Measurements from ENCODE around the gene MRPL20. TPM values are rescaled to one million over a fixed set of nuclear protein-coding genes. Genes with fewer than 3 reads are reported as not detected.
A peak's percentile ranks its signal among the peaks of the same experiment; 100 is the strongest.
"Not testable (repeated sequence)": the region's sequence is repeated elsewhere in the genome, so short reads cannot be mapped to it uniquely, and the experiment has no call there.

MRPL20 gene
- total RNA-seq, 1 donor: 104 TPM

DNA sequence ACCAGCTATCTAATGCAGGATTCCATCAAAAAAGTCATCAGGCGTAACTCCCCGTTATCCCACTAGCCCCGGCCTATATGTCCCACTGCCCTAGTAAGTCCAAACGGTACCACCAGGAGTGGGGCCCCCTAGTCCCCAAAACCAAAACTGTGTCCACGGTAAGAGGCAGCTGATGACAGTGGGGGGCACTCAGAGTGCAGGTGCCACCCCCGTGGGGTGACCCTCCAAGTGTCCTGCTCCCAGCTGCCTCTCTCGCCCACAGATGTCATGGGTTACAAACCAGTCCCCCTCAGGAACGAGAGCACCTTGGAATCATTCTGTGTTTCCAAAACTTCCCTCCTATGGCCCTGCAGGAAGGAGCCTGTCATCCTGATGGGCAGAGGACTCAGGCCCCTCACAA is 21.2 kb downstream of the MRPL20 start:
- DNase-seq (ENCODE audit: low read depth): no peak
- no peak overlapping the region for H3K4me3 ChIP-seq (ENCODE audit: low read depth, low read length)
- TF ChIP-seq, protein P1, sequence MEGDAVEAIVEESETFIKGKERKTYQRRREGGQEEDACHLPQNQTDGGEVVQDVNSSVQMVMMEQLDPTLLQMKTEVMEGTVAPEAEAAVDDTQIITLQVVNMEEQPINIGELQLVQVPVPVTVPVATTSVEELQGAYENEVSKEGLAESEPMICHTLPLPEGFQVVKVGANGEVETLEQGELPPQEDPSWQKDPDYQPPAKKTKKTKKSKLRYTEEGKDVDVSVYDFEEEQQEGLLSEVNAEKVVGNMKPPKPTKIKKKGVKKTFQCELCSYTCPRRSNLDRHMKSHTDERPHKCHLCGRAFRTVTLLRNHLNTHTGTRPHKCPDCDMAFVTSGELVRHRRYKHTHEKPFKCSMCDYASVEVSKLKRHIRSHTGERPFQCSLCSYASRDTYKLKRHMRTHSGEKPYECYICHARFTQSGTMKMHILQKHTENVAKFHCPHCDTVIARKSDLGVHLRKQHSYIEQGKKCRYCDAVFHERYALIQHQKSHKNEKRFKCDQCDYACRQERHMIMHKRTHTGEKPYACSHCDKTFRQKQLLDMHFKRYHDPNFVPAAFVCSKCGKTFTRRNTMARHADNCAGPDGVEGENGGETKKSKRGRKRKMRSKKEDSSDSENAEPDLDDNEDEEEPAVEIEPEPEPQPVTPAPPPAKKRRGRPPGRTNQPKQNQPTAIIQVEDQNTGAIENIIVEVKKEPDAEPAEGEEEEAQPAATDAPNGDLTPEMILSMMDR (IDR thresholded peaks at IDR 0.05; ENCODE audit: insufficient read depth, low read length): no peak

GRCh38 chr1:1385339-1385738 is 21.8 kb downstream of the MRPL20 start:
- not testable (repeated sequence) for H3K4me3 ChIP-seq (ENCODE audit: low read depth, low read length); DNase-seq (ENCODE audit: low read depth)

DNA sequence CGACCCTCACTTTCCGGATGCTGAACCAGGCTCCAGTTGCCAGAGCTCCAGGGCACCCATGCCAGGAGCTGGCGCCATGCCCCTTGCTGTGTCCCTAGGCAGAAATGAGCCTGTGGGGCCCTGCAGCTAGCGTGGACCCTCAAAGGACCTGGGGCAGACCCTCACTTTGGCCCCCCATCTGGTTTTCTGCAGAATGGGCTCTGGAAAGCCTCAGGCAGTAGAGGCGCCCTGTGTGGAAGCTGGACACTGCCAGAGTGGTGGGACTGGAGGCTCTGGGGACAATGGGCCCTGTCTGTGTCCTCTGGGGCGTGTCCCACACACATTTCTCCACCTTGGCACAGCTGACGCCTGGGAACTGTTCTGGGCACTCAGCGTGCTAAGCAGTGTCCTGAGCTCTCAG is 25.8 kb downstream of the MRPL20 start:
- H3K4me3 ChIP-seq (ENCODE audit: low read depth, low read length): no peak overlapping the region
- no peak for DNase-seq (ENCODE audit: low read depth)
- TF ChIP-seq, protein P1 (IDR thresholded peaks at IDR 0.05; ENCODE audit: insufficient read depth, low read length): no peak

DNA sequence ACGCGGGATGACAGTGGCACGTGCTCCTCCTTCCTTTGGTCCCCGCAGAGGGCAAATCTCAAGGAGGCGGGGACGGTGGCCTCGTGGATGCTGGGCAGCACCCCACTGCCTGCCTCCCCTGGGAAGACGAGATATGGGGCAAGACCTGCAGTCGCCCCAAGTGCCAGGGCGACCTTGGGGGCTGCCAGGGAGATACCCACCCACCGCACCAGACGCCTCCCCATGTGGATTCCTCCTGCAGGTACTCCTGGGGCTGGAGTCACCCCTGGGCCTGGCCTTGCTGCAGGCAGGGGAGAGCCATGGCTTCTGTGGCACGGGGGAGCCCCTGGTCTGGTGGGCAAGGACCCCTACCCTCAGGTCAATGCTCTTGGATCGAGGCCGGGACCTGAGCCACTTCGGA is 26.2 kb downstream of the MRPL20 start:
- H3K4me3 ChIP-seq (ENCODE audit: low read depth, low read length): no peak overlapping the region
- TF ChIP-seq, protein P1 (IDR thresholded peaks at IDR 0.05; ENCODE audit: insufficient read depth, low read length): no peak
- DNase-seq (ENCODE audit: low read depth): no peak

DNA sequence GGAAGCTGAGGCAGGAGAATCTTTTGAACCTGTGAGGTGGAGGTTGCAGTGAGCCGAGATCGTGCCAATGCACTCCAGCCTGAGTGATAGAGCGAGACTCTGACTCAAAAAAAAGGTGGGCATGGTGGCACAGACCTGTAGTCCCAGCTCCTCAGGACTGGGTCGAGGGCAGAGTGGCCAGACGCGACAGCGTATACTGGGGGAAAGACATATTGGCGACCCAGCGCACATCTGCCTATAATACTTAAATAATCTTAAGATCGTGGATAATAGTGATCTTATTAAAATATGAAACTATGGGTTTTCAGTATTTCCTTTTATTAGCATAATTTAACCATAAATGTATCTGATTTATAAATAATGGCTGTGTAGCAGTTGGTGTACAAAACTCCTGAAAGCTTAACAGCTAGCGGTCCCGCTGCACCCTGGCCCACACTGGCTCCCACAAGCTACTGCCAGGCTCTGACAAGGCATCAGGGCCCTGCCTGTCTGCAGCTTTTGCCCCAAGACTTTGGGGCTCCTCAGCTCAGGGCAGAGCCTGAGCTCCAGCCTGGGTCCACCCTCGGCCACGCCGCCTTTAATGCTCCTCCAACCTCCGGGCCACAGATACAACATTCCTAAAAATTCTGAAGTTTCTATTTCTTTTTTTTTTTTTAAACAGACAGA is 29.4 kb downstream of the MRPL20 start:
- TF ChIP-seq, protein P1 (IDR thresholded peaks at IDR 0.05; ENCODE audit: insufficient read depth, low read length): no peak
- no peak for DNase-seq (ENCODE audit: low read depth)
- no peak overlapping the region for H3K4me3 ChIP-seq (ENCODE audit: low read depth, low read length)

DNA sequence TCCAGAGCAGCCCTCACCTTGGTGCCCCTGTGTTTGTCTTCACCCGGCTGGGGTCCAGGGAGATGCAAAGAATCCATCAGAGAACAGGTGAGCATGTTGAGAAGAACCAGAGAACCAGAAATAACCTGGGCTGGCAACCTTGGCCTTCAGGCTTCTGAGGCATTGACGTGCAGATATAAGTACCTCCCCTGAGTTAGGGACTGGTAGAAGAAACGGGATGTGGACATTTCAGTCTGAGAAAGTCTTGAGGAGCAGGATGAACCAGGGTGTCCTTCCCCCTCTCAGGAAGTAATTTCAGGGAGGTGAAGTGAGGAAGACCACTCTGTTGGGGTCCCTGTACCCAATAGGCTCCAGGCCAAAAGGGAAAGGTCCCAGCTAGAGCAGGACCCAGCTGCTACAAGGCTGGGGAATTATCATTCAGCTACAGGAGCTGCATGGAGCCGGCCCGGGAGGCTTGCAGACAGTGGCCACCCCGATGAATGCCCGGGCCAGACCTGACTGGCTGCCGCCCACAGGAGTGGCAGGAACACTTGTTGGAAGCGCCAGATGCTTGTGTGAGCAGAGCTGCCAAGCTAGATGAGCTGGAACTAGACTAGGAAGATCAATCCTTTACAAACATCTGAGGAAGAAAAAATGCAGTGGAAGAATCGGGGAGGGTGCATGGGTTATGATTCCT is 30.4 kb downstream of the MRPL20 start:
- DNase-seq (ENCODE audit: low read depth): no peak
- H3K4me3 ChIP-seq (ENCODE audit: low read depth, low read length): no peak overlapping the region
- TF ChIP-seq, protein P1 (IDR thresholded peaks at IDR 0.05; ENCODE audit: insufficient read depth, low read length): no peak

GRCh38 chr1:1374929-1375662 is 32.0 kb downstream of the MRPL20 start, which contains the start of gene AURKAIP1:
Gene AURKAIP1 (minus strand): TSS chr1:1375207. CDS start chr1:1374756, 451 bp downstream.
- peak within 1 kb of the TSS; percentile 90 for H3K4me3 ChIP-seq (ENCODE audit: low read depth, low read length)
- DNase-seq (ENCODE audit: low read depth): peak; percentile 100
- TF ChIP-seq, protein P1 (IDR thresholded peaks at IDR 0.05; ENCODE audit: insufficient read depth, low read length): peak; percentile 34
